Neural progenitor cell (in vitro differentiated cells): ENCODE measurements around the gene GPR158. TPM values are rescaled to one million over a fixed set of nuclear protein-coding genes. Genes with fewer than 3 reads are reported as not detected.

Experiments used
- DNase-seq: peaks from one replicate; pipeline ENCODE4 v3.0.0-alpha.2; 2016; ENCODE audit warnings: low spot score
- H2AFZ ChIP-seq: fragments of 200-600 bp; sonication (generic); replicated peaks from 2 replicates; pipeline ENCODE4 v1.6.1; 2016; ENCODE audit warnings: antibody characterized with exemption
- H3F3A ChIP-seq: fragments of 200-600 bp; sonication (generic); 2 replicates; pipeline ENCODE4 v1.6.1; 2016; ENCODE audit warnings: antibody characterized with exemption, low read depth
- H3K27ac ChIP-seq: fragments of 200-600 bp; sonication (generic); 2 replicates; pipeline ENCODE4 v1.5.1; 2016; ENCODE audit warnings: mild to moderate bottlenecking
- H3K27me3 ChIP-seq: fragments of 200-600 bp; sonication (generic); 2 replicates; pipeline ENCODE4 v1.6.1; 2016; ENCODE audit warnings: mild to moderate bottlenecking, moderate library complexity
- H3K36me3 ChIP-seq: fragments of 200-600 bp; sonication (generic); 2 replicates; pipeline ENCODE4 v1.5.1; 2016
- H3K4me1 ChIP-seq: fragments of 200-600 bp; sonication (generic); 2 replicates; pipeline ENCODE4 v1.6.1; 2016; ENCODE audit warnings: mixed run types
- H3K4me2 ChIP-seq: fragments of 200-600 bp; sonication (generic); 2 replicates; pipeline ENCODE4 v1.6.1; 2016
- H3K4me3 ChIP-seq: fragments of 200-600 bp; sonication (generic); 2 replicates; pipeline ENCODE4 v1.5.1; 2016
- H3K79me2 ChIP-seq: fragments of 200-600 bp; sonication (generic); 2 replicates; pipeline ENCODE4 v1.6.1; 2016; ENCODE audit warnings: low read depth
- H3K9ac ChIP-seq: fragments of 200-600 bp; sonication (generic); 2 replicates; pipeline ENCODE4 v1.6.1; 2016
- H3K9me3 ChIP-seq: fragments of 200-600 bp; sonication (generic); 2 replicates; pipeline ENCODE4 v1.5.1; 2016; ENCODE audit warnings: low read depth
- H4K20me1 ChIP-seq: fragments of 200-600 bp; sonication (generic); 2 replicates; pipeline ENCODE4 v1.6.1; 2016; ENCODE audit warnings: low read depth
- H3K27ac Mint-ChIP-seq: 3 replicates; pipeline ENCODE4 v1.8.0; 2021; ENCODE audit warnings: mixed read lengths
- H3K27me3 Mint-ChIP-seq: 2 replicates; pipeline ENCODE4 v1.8.0; 2022; ENCODE audit warnings: low read depth, mild to moderate bottlenecking, inconsistent platforms, moderate library complexity, mixed read lengths; ENCODE audit not compliant: insufficient read depth
- H3K36me3 Mint-ChIP-seq: 3 replicates; pipeline ENCODE4 v1.8.0; 2021; ENCODE audit warnings: mixed read lengths
- H3K4me1 Mint-ChIP-seq: 3 replicates; pipeline ENCODE4 v1.8.0; 2021; ENCODE audit warnings: mixed read lengths
- H3K4me3 Mint-ChIP-seq: 3 replicates; pipeline ENCODE4 v1.8.0; 2021; ENCODE audit warnings: mild to moderate bottlenecking, moderate library complexity, mixed read lengths
- H3K9me3 Mint-ChIP-seq: 3 replicates; pipeline ENCODE4 v1.8.0; 2020; ENCODE audit warnings: mixed read lengths
- CTCF ChIP-seq: fragments of 200-600 bp; sonication (generic); IDR thresholded peaks from 2 replicates; pipeline ENCODE4 v1.5.1; 2017; ENCODE audit warnings: antibody characterized with exemption, mild to moderate bottlenecking
- EZH2 ChIP-seq: fragments of 200-600 bp; sonication (generic); IDR thresholded peaks from 2 replicates; pipeline ENCODE4 v1.6.1; 2017; ENCODE audit warnings: antibody characterized with exemption, mild to moderate bottlenecking, moderate library complexity
- EZH2phosphoT487 ChIP-seq: fragments of 200-600 bp; sonication (generic); IDR thresholded peaks from 2 replicates; pipeline ENCODE4 v1.6.1; 2017; ENCODE audit warnings: antibody characterized with exemption
- small RNA-seq: library from RNA; depleted of rRNA; stranded (forward); fragments of <200 nt; gene quantifications from one replicate; pipeline ENCODE3, GENCODE V24; 2015
- total RNA-seq: library from RNA; depleted of rRNA; stranded (reverse); fragments of >200 nt; gene quantifications from 2 replicates; pipeline ENCODE4 v1.2.3, GENCODE V29; 2015; ENCODE audit warnings: low replicate concordance

The GPR158 gene
- total RNA-seq, 1 donor from 2014 or later, result 0.39 TPM

DNA sequence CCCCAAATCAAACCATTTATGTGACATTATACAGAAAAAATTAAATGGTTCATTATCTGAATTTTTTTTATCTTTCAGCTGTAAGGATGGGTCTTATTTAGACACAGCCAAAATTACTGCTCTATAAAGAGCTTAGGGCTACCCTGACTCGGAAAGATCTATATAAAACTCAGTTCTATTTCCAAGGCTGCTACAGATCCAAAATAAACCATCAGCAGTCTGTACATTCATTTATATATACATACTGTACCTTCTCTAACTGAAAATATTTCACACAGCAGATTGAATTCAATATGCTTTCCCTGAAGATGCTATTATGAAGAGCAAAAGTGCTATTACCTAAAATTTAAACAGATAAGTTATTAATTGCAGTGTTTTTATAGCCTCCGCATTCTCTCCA, 471.6 kb downstream of the GPR158 start:
- Mint-ChIP-seq H3K36me3 (no peaks in the 10 kb centered on the region), H3K4me1 (no peaks in the 10 kb centered on the region), H3K27ac (no peak overlapping the region), H3K9me3 (no peaks in the 10 kb centered on the region), H3K27me3 (no peaks in the 10 kb centered on the region), H3K4me3 (no peak overlapping the region)
- no peak for TF ChIP-seq EZH2
- TF ChIP-seq CTCF, result no peak
- no peak for TF ChIP-seq EZH2phosphoT487
- H3K9me3 ChIP-seq, result no peaks in the 10 kb centered on the region
- H3K27me3 ChIP-seq, result no peaks in the 10 kb centered on the region
- H2AFZ ChIP-seq, result no peak overlapping the region
- H4K20me1 ChIP-seq, result no peaks in the 10 kb centered on the region
- H3K27ac ChIP-seq, result no peak overlapping the region
- H3K9ac ChIP-seq, result no peak overlapping the region
- H3K4me3 ChIP-seq, result no peak overlapping the region
- H3F3A ChIP-seq, result no peaks in the 10 kb centered on the region
- DNase-seq, result no peak
- no peaks in the 10 kb centered on the region for H3K4me1 ChIP-seq
- no peaks in the 10 kb centered on the region for H3K36me3 ChIP-seq
- no peaks in the 10 kb centered on the region for H3K79me2 ChIP-seq
- no peak overlapping the region for H3K4me2 ChIP-seq

- H3F3A ChIP-seq, result no peaks in the 10 kb centered on the region
- no peaks in the 10 kb centered on the region for H3K9me3 ChIP-seq
- no peaks in the 10 kb centered on the region for H3K36me3 ChIP-seq
- no peaks in the 10 kb centered on the region for H4K20me1 ChIP-seq
- H3K27ac Mint-ChIP-seq, result no peak overlapping the region
- no peak overlapping the region for H3K4me3 Mint-ChIP-seq
- H3K27me3 Mint-ChIP-seq, result no peaks in the 10 kb centered on the region
- no peak overlapping the region for H3K4me2 ChIP-seq
- no peak overlapping the region for H3K4me3 ChIP-seq
- TF ChIP-seq EZH2phosphoT487 (no peak), CTCF (no peak), EZH2 (no peak)
- no peaks in the 10 kb centered on the region for H3K27me3 ChIP-seq
- H3K9ac ChIP-seq, result no peak overlapping the region
- no peak overlapping the region for H3K27ac ChIP-seq
- H3K4me1 ChIP-seq, result no peaks in the 10 kb centered on the region
- H3K4me1 Mint-ChIP-seq, result no peaks in the 10 kb centered on the region
- H2AFZ ChIP-seq, result no peak overlapping the region
- no peaks in the 10 kb centered on the region for H3K36me3 Mint-ChIP-seq
- DNase-seq, result no peak
- no peaks in the 10 kb centered on the region for H3K9me3 Mint-ChIP-seq
- H3K79me2 ChIP-seq, result no peaks in the 10 kb centered on the region
Observed at GRCh38 chr10:25651534-25651933, 476.7 kb downstream of the GPR158 start.

Small RNAs within 50 kb of the gene (small RNA-seq; reads per million reads assigned to genes)
- not detected for gene RN7SKP220

Other genes with a start within 250 kb of the GPR158 start
- 26.4 and 37.7 TPM in 2 replicates for gene PRTFDC1, start 222.4 kb upstream of the GPR158 start, total RNA-seq
- 0.15 TPM in 1 of 2 replicates, not detected in the other for gene ENKUR, start 158.8 kb upstream of the GPR158 start, total RNA-seq
- 11.0 and 19.4 TPM in 2 replicates for gene THNSL1, start 158.4 kb upstream of the GPR158 start, total RNA-seq